KMS-11 (cell line): ENCODE data around the gene SRP9.

ENCODE experiments used
- H2AFZ ChIP-seq: fragments of 200-600 bp; sonication (generic); 2 replicates; pipeline ENCODE4 v1.6.1; 2016; ENCODE audit warnings: antibody characterized with exemption, mixed run types, low read depth
- H3K27ac ChIP-seq: fragments of 200-600 bp; sonication (generic); 2 replicates; pipeline ENCODE4 v1.6.1; 2016; ENCODE audit warnings: mild to moderate bottlenecking, mixed run types
- H3K27me3 ChIP-seq: fragments of 200-600 bp; sonication (generic); 2 replicates; pipeline ENCODE4 v1.6.1; 2017; ENCODE audit warnings: mild to moderate bottlenecking, low read depth, mixed run types, moderate library complexity; ENCODE audit not compliant: insufficient read depth
- H3K36me3 ChIP-seq: fragments of 200-600 bp; sonication (generic); 2 replicates; pipeline ENCODE4 v1.6.1; 2017; ENCODE audit warnings: mild to moderate bottlenecking, mixed run types; ENCODE audit not compliant: insufficient read depth
- H3K4me1 ChIP-seq: fragments of 200-600 bp; sonication (generic); 2 replicates; pipeline ENCODE4 v1.6.1; 2016; ENCODE audit warnings: mild to moderate bottlenecking, low read depth, mixed run types; ENCODE audit not compliant: poor library complexity, severe bottlenecking
- H3K4me2 ChIP-seq: fragments of 200-600 bp; sonication (generic); 2 replicates; pipeline ENCODE4 v1.7.0; 2016; ENCODE audit warnings: mild to moderate bottlenecking, mixed run types
- H3K4me3 ChIP-seq: fragments of 200-600 bp; sonication (generic); IDR thresholded peaks from 2 replicates; pipeline ENCODE4 v1.6.1; 2017; ENCODE audit warnings: low read depth, low read length, mixed read lengths; ENCODE audit not compliant: insufficient read depth
- H3K79me2 ChIP-seq: fragments of 200-600 bp; sonication (generic); 2 replicates; pipeline ENCODE4 v1.6.1; 2016; ENCODE audit warnings: low read depth, mixed run types; ENCODE audit not compliant: insufficient read depth
- H3K9ac ChIP-seq: fragments of 200-600 bp; sonication (generic); 2 replicates; pipeline ENCODE4 v1.6.1; 2016; ENCODE audit warnings: mild to moderate bottlenecking, mixed run types
- H4K20me1 ChIP-seq: fragments of 200-600 bp; sonication (generic); 2 replicates; pipeline ENCODE4 v1.6.1; 2016; ENCODE audit warnings: mild to moderate bottlenecking, mixed run types; ENCODE audit not compliant: insufficient read depth
- CTCF ChIP-seq: fragments of 200-600 bp; sonication (generic); conservative IDR thresholded peaks from 2 replicates; pipeline ENCODE4 v1.6.1; 2017; ENCODE audit warnings: low read depth, mild to moderate bottlenecking, antibody characterized with exemption, low read length, moderate library complexity, mixed read lengths

The SRP9 gene

GRCh38 chr1:225739542-225740107 is 38.0 kb upstream of the SRP9 start:
- Histone ChIP-seq H3K9ac (no peak overlapping the region), H3K4me2 (no peak overlapping the region), H3K27me3 (no peaks in the 10 kb centered on the region), H3K27ac (no peak overlapping the region), H4K20me1 (no peaks in the 10 kb centered on the region), H3K36me3 (no peaks in the 10 kb centered on the region), H3K4me3 (no peak overlapping the region), H3K4me1 (peaks cover 6% of the 10 kb centered on the region), H2AFZ (no peak overlapping the region), H3K79me2 (no peaks in the 10 kb centered on the region)
- TF ChIP-seq CTCF = no peak

- no peaks in the 10 kb centered on the region for H3K27me3 ChIP-seq
- no peak for TF ChIP-seq CTCF
- no peak overlapping the region for H3K9ac ChIP-seq
- no peaks in the 10 kb centered on the region for H4K20me1 ChIP-seq
- no peaks in the 10 kb centered on the region for H3K79me2 ChIP-seq
- 0 out of 2 replicates have a peak overlapping the region, but pooled peaks have one; percentile 12 for H3K4me2 ChIP-seq
- H3K4me1 ChIP-seq = peaks cover 15% of the 10 kb centered on the region
- no peaks in the 10 kb centered on the region for H3K36me3 ChIP-seq
- H3K27ac ChIP-seq = no peak overlapping the region
- H3K4me3 ChIP-seq = no peak overlapping the region
- H2AFZ ChIP-seq = no peak overlapping the region
Measured at GRCh38 chr1:225744745-225745144, 32.9 kb upstream of the SRP9 start.

GRCh38 chr1:225745273-225745672 is 32.4 kb upstream of the SRP9 start:
- H3K4me2 ChIP-seq = no peak overlapping the region
- H3K27ac ChIP-seq = no peak overlapping the region
- no peaks in the 10 kb centered on the region for H3K79me2 ChIP-seq
- H3K4me3 ChIP-seq = no peak overlapping the region
- H3K36me3 ChIP-seq = no peaks in the 10 kb centered on the region
- peaks cover 15% of the 10 kb centered on the region for H3K4me1 ChIP-seq
- no peaks in the 10 kb centered on the region for H4K20me1 ChIP-seq
- no peak overlapping the region for H2AFZ ChIP-seq
- no peak for TF ChIP-seq CTCF
- no peak overlapping the region for H3K9ac ChIP-seq
- no peaks in the 10 kb centered on the region for H3K27me3 ChIP-seq

- no peak for TF ChIP-seq CTCF
- Histone ChIP-seq H3K9ac (no peak overlapping the region), H3K27me3 (no peaks in the 10 kb centered on the region), H4K20me1 (no peaks in the 10 kb centered on the region), H2AFZ (no peak overlapping the region), H3K4me2 (no peak overlapping the region), H3K27ac (no peak overlapping the region), H3K4me3 (no peak overlapping the region), H3K4me1 (peaks cover 15% of the 10 kb centered on the region), H3K79me2 (no peaks in the 10 kb centered on the region), H3K36me3 (no peaks in the 10 kb centered on the region)
Measured at GRCh38 chr1:225746361-225747179, 31.1 kb upstream of the SRP9 start.
